Stromal cell of bone marrow (primary cell): ENCODE data around the gene MSRB1.
"Not testable (repeated sequence)": the region's sequence is repeated elsewhere in the genome, so short reads cannot be mapped to it uniquely, and the experiment has no call there.

ENCODE experiments used
- DNase-seq: peaks from one replicate; pipeline ENCODE4 v3.0.0-alpha.2; 2012; ENCODE audit warnings: low read depth

MSRB1 gene

GRCh38 chr16:1960665-1961630 is 17.9 kb upstream of the MSRB1 start:
- DNase-seq: no peak

- peak; percentile 65 for DNase-seq
These were observed 16.5 kb upstream of the MSRB1 start, which contains the start of gene NDUFB10 for GRCh38 chr16:1959269-1960039. NDUFB10 (plus strand) TSS chr16:1959538; CDS start chr16:1959625, 87 bp downstream.

- no peak for DNase-seq
These were observed 15.8 kb upstream of the MSRB1 start for GRCh38 chr16:1958715-1959268.

- not testable (repeated sequence) for DNase-seq
These were observed 15.1 kb upstream of the MSRB1 start for GRCh38 chr16:1958143-1958491.

- DNase-seq: not testable (repeated sequence)
These were observed 14.6 kb upstream of the MSRB1 start for GRCh38 chr16:1957434-1958142.

GRCh38 chr16:1953734-1954133 is 10.7 kb upstream of the MSRB1 start:
- DNase-seq: no peak

GRCh38 chr16:1950559-1950958 is 7.6 kb upstream of the MSRB1 start:
- no peak for DNase-seq

- DNase-seq: no peak
These were observed 7.0 kb upstream of the MSRB1 start for GRCh38 chr16:1950047-1950446.

GRCh38 chr16:1949507-1949906 is 6.5 kb upstream of the MSRB1 start:
- no peak for DNase-seq

- DNase-seq: no peak
These were observed 4.3 kb upstream of the MSRB1 start for GRCh38 chr16:1947369-1947670.

- DNase-seq: no peak
These were observed 3.7 kb upstream of the MSRB1 start for GRCh38 chr16:1946495-1947368.

- DNase-seq: no peak
These were observed 2.8 kb upstream of the MSRB1 start for GRCh38 chr16:1945559-1946391.

- no peak for DNase-seq
These were observed 1.7 kb upstream of the MSRB1 start for GRCh38 chr16:1944612-1945199.

GRCh38 chr16:1942047-1942809 is 771 bp downstream of the MSRB1 start:
- no peak for DNase-seq

- no peak for DNase-seq
These were observed 1.6 kb downstream of the MSRB1 start for GRCh38 chr16:1941162-1942046.

GRCh38 chr16:1940273-1941161 is 2.5 kb downstream of the MSRB1 start:
- DNase-seq: no peak

- not testable (repeated sequence) for DNase-seq
These were observed 3.2 kb downstream of the MSRB1 start for GRCh38 chr16:1939833-1940232.
